ENCODE measurements around the gene ABCF2.

Gene ABCF2

GRCh38 chr7:151252961-151253711 lies 26.1 kb upstream of the ABCF2 start:
- no peak for DNase-seq (ENCODE audit: low spot score)

GRCh38 chr7:151252561-151252835 lies 25.5 kb upstream of the ABCF2 start:
- DNase-seq (ENCODE audit: low spot score) = no peak

- no peak for DNase-seq (ENCODE audit: low spot score)
Observed at GRCh38 chr7:151251689-151252560, 24.9 kb upstream of the ABCF2 start.

- no peak for DNase-seq (ENCODE audit: low spot score)
Observed at GRCh38 chr7:151251328-151251688, 24.3 kb upstream of the ABCF2 start.

GRCh38 chr7:151250181-151251132 lies 23.5 kb upstream of the ABCF2 start:
- no peak for DNase-seq (ENCODE audit: low spot score)

GRCh38 chr7:151249732-151250072 lies 22.7 kb upstream of the ABCF2 start:
- no peak for DNase-seq (ENCODE audit: low spot score)

- no peak for DNase-seq (ENCODE audit: low spot score)
Observed at GRCh38 chr7:151249034-151249731, 22.2 kb upstream of the ABCF2 start.

GRCh38 chr7:151248346-151249033 lies 21.5 kb upstream of the ABCF2 start, which contains the start of gene SMARCD3:
Gene SMARCD3, minus strand, starts transcription at chr7:151248694. Its CDS starts 132 bp downstream, at chr7:151248562.
- no peak for DNase-seq (ENCODE audit: low spot score)

GRCh38 chr7:151247611-151248345 lies 20.8 kb upstream of the ABCF2 start:
- DNase-seq (ENCODE audit: low spot score) = no peak

- no peak for DNase-seq (ENCODE audit: low spot score)
Observed at GRCh38 chr7:151246851-151247580, 20.0 kb upstream of the ABCF2 start.

- DNase-seq (ENCODE audit: low spot score) = no peak
Observed at GRCh38 chr7:151246102-151246850, 19.3 kb upstream of the ABCF2 start.

GRCh38 chr7:151245360-151246101 lies 18.5 kb upstream of the ABCF2 start:
- peak; percentile 53 for DNase-seq (ENCODE audit: low spot score)

- no peak for DNase-seq (ENCODE audit: low spot score)
Observed at GRCh38 chr7:151244841-151245346, 17.9 kb upstream of the ABCF2 start.

GRCh38 chr7:151244196-151244840 lies 17.3 kb upstream of the ABCF2 start:
- peak; percentile 75 for DNase-seq (ENCODE audit: low spot score)

GRCh38 chr7:151243408-151244195 lies 16.6 kb upstream of the ABCF2 start:
- peak; percentile 69 for DNase-seq (ENCODE audit: low spot score)

GRCh38 chr7:151243045-151243349 lies 16.0 kb upstream of the ABCF2 start:
- no peak for DNase-seq (ENCODE audit: low spot score)

Data from hematopoietic multipotent progenitor cell treated with erythropoietin and hydrocortisone succinate and interleukin-3 and kit ligand, for 17 days (in vitro differentiated cells).